NCI-H1436 treated with DMSO at 0.1 percent for 48 hours (cell line): ENCODE measurements around the gene HPRT1.
A peak's percentile ranks its signal among the peaks of the same experiment; 100 is the strongest.
"Not testable (repeated sequence)": the region's sequence is repeated elsewhere in the genome, so short reads cannot be mapped to it uniquely, and the experiment has no call there.

Experiments used
- DNase-seq: peaks from one replicate; lab custom pipeline; 2025; lab: John Stamatoyannopoulos, UW

HPRT1 gene

GRCh38 chrX:134460005-134460861 lies at the start of gene HPRT1:
Gene HPRT1, plus strand, starts transcription at chrX:134460165. Its CDS starts 147 bp downstream, at chrX:134460312.
- DNase-seq = no peak

- no peak for DNase-seq
Observed at GRCh38 chrX:134416087-134416486, 43.9 kb upstream of the HPRT1 start.

- no peak for DNase-seq
Observed at GRCh38 chrX:134418317-134419113, 41.5 kb upstream of the HPRT1 start.

GRCh38 chrX:134419784-134420183 lies 40.2 kb upstream of the HPRT1 start:
- no peak for DNase-seq

- DNase-seq = no peak
Observed at GRCh38 chrX:134423606-134424005, 36.4 kb upstream of the HPRT1 start.

- DNase-seq = peak; percentile 1
Observed at GRCh38 chrX:134426281-134426680, 33.7 kb upstream of the HPRT1 start.

- DNase-seq = no peak
Observed at GRCh38 chrX:134431894-134432293, 28.1 kb upstream of the HPRT1 start.

- DNase-seq = no peak
Observed at GRCh38 chrX:134435894-134436293, 24.1 kb upstream of the HPRT1 start.

GRCh38 chrX:134443020-134443419 lies 16.9 kb upstream of the HPRT1 start:
- no peak for DNase-seq

- no peak for DNase-seq
Observed at GRCh38 chrX:134443461-134443860, 16.5 kb upstream of the HPRT1 start.

GRCh38 chrX:134444681-134445080 lies 15.3 kb upstream of the HPRT1 start:
- DNase-seq = no peak

- DNase-seq = no peak
Observed at GRCh38 chrX:134452596-134452995, 7.4 kb upstream of the HPRT1 start.

GRCh38 chrX:134453631-134454030 lies 6.3 kb upstream of the HPRT1 start:
- no peak for DNase-seq

- no peak for DNase-seq
Observed at GRCh38 chrX:134454506-134454905, 5.5 kb upstream of the HPRT1 start.

GRCh38 chrX:134457708-134458107 lies 2.3 kb upstream of the HPRT1 start:
- DNase-seq = no peak

GRCh38 chrX:134459683-134460004 lies 321 bp upstream of the HPRT1 start:
- no peak for DNase-seq

- DNase-seq = no peak
Observed at GRCh38 chrX:134460862-134461220, 876 bp downstream of the HPRT1 start.

- no peak for DNase-seq
Observed at GRCh38 chrX:134461437-134461836, 1.5 kb downstream of the HPRT1 start.

GRCh38 chrX:134462927-134463326 lies 3.0 kb downstream of the HPRT1 start:
- DNase-seq = no peak

- DNase-seq = not testable (repeated sequence)
Observed at GRCh38 chrX:134464453-134464852, 4.5 kb downstream of the HPRT1 start.

- DNase-seq = no peak
Observed at GRCh38 chrX:134469486-134469885, 9.5 kb downstream of the HPRT1 start.

- no peak for DNase-seq
Observed at GRCh38 chrX:134470013-134470412, 10.0 kb downstream of the HPRT1 start.

- DNase-seq = no peak
Observed at GRCh38 chrX:134472041-134472440, 12.1 kb downstream of the HPRT1 start.
